Measurements from ENCODE around the gene DCDC1.
A peak's percentile ranks its signal among the peaks of the same experiment; 100 is the strongest.

DCDC1 gene

GRCh38 chr11:30902929-30903328 is 466.6 kb downstream of the DCDC1 start:
- DNase-seq, result no peak

DNA sequence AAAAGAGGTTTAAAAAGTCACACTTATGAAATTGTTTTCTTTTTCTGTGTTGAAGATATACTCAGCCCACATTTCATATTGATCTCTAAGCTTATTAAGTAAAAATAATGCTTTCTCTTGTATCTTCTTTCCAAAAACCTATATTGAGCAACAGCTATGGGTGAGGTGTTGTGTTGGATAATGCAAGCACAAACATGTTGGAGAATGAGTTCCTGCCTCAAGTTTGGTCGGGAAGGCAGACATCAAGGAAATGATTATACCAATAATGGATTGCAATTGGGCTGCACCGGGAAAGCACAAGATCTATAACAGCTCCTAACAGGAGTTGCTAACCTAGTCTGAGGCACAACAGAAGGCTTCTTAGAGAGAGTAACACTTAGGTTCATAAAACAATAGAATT is 474.5 kb downstream of the DCDC1 start:
- no peak for DNase-seq

DNA sequence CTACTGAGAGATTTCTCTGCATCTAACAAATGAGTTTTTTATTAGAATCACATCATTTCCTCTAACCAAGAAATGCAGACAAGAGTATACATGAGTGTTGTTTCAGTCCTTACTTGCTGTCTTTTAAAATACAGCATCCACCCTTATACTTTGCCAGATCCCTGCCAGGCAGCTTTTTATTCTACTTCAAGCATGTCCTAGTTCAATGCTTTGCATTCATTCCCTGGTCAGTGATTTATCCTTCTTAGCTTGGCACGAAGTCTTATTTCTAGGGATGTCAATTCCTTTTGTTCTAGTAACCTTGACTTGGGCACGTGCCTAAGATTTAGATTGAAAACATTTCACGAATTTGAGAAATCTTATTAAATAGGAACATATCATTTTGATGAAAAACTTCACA is 476.2 kb downstream of the DCDC1 start:
- no peak for DNase-seq

DNA sequence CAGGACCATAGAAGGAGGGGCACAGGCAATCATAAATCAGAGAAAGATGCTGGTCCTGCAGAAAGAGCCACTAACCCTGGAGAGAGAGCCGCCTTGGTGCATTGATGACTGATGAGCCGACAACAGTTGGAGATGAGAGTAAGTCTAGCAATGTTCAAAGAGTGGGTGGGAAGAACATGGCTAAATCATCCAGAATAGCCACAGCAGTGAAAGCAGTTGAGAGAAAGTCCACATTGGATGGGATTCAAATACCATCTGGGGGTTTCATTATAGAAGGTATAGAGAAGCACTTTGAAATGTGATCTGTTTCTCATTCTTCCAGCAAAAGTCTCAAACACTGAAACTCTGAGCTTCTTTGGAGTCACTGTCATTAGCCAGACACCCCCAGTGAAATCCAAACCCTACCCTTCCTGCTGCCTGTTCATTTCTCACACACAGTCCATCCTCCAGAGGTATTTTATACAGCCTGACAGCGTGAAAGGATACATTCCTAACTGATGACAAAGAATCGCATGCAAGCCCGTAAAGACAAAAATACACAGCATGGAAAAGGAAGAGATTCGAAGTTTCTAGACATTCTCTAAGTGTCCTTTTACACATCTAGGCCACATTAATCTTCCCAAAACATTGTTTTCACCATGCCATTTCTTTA is 480.3 kb downstream of the DCDC1 start:
- DNase-seq, result peak; percentile 61

DNA sequence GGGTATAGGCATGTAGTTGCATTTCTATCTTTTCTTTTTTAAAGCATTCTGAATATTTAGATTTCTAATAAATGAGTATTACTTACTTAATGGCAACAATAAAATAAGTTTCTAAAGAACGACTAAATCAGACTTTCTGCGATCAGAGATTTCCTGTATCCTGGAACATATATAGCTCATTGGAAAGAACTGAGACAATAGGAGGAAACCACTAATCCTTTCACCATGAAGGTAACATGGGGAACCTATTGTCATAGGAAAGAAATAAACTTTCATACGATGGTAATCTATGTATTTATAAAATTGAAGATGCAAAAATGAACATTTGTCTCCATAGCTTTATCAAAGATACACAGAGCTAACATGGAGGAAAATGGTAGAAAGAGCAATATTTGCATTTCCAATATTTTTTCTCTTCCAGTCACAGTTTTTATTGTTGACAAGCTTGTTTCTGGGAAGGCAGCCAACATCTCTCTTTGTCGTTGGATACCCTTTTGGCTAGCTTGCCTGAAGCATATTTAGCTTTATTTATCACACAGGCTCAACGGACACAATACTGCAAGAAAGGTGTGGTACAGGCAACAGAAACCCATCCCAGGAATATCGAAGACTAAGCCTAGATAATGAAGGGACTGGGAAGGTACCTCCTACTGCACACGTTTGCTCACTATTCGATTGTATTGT is 490.1 kb downstream of the DCDC1 start:
- peak; percentile 20 for DNase-seq

DNA sequence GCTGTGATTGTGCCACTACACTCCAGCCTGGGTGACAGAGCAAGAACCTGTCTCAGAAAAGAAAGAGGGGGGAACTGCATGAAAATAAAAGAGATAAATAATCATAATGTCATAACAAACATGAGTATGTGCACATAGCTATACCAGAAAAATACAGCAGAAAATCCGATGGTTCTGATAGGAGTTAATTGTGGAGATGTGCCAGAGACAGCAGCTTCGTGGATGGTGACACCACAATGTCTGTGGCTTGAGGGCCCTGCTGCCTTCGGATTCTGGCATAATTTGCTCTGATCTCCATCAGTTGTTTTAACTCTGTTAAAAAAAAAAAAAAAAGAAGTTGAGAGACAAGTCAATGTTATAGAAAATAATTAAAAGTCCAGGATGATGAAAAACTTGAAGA is 491.1 kb downstream of the DCDC1 start:
- DNase-seq, result no peak

GRCh38 chr11:30876663-30877396 is 492.7 kb downstream of the DCDC1 start:
- peak; percentile 18 for DNase-seq

- no peak for DNase-seq
Observed at GRCh38 chr11:30876228-30876627, 493.3 kb downstream of the DCDC1 start.

DNA sequence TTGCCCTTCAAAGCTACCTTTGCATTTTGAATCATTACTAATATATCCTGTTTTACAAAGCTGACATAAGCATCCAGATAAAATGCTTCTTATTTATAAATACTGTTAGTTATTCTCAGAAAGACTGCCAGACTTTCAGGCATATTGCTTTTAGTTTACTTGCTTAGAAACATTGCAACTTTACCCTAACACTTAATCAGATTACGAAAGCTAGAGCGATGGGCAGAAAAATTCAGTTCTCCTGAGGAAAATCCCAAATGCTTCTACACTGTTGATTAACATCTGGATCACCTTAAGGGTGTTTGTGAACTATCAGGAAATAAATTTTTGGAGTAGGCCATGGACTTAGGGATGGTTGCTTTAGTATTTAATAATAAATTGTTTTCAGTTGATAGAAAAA is 493.7 kb downstream of the DCDC1 start:
- DNase-seq, result no peak

DNA sequence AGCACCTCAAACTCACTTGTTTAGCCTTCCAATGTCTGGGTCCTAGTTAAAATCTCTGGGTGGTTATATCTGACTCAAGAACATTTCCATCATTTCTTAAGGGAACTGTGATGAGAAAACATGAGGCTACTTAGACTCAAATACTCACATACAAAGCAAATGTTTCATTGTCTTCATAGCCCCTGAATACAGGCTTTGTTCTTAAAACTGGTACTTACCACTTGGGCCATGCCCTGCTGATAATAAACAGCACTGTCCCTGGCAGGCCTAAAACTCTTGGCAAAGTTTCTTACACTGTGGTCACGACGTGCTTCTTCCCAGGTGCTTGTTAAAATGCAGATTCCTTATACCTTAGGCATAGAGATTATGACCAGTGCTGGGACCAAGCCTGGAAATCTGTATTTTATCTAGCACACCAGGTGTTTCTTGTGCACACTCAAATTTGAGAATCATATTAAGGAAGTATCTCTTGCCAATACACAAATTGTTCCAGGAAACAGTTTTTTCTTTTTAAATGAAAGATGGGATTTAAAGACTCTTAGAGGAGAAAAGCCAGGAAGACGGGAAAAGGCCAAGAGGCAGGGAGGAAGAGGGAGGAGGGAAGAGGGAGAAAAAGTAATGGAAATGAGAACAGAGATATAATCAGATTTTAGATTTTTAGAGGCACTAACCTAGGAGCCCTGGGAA is 495.5 kb downstream of the DCDC1 start:
- DNase-seq, result no peak

DNA sequence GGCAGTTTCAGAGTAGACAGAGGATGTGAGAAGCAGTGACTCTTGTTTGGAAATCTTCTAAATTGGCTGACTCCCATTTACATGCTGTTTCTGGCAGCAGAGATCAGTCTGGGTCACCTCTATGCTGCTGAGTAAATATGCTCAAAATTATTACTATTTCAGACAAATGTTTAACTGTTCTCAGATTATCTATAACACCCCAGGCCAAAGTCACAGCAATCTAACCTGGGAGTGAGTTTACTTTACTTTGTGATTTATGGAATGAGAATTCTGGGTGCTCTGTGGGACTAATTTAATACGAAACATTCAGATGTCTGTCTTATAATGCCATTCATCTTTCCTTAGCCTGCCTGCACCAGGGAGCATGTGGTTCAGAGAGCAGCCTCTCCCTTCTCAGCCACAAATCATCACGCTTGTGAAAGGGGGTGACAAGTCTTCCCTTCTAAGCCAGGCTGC is 500.9 kb downstream of the DCDC1 start:
- DNase-seq, result no peak

GRCh38 chr11:30863209-30863608 is 506.3 kb downstream of the DCDC1 start:
- DNase-seq, result no peak

DNA sequence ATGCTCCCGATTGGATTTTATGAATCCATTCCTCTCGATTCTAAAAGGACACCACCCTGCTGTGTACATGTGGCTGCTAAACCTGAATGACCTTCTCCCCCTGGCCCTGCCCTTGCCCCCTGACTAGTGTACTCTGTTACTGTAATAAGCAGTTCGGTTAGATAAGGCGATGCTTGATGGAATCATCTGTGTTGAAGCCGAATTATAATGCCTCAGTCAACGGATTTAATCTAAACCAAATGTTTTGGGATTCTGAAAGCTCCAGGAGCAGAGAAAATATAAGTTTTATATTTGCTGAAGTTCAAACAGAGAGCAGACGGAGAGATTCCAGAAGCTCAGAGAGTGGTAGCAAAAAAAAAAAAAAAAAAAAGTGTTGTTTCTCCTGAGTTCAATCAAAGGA is 508.0 kb downstream of the DCDC1 start:
- DNase-seq, result no peak

DNA sequence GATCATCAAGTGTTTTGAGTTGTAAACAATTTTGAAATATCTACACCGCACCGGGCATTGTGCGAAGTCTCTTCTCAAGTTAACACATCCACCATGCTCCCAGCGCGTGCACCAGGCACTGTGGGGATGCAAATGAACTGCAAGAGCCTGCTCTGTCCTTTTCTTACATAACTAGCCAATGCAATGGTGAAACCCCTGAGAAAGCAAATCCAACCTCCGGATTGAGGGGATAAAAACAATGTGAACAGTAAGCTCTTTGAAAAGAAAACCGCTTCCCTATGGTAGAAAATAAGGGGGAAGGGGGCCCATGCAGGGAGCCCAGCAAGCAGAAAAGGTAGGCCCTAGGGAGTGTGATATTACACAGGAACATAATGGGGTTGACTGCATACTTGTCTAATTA is 508.5 kb downstream of the DCDC1 start:
- DNase-seq, result no peak

- DNase-seq, result no peak
Observed at GRCh38 chr11:30860146-30860545, 509.4 kb downstream of the DCDC1 start.

- DNase-seq, result no peak
Observed at GRCh38 chr11:30859669-30860068, 509.9 kb downstream of the DCDC1 start.

DNA sequence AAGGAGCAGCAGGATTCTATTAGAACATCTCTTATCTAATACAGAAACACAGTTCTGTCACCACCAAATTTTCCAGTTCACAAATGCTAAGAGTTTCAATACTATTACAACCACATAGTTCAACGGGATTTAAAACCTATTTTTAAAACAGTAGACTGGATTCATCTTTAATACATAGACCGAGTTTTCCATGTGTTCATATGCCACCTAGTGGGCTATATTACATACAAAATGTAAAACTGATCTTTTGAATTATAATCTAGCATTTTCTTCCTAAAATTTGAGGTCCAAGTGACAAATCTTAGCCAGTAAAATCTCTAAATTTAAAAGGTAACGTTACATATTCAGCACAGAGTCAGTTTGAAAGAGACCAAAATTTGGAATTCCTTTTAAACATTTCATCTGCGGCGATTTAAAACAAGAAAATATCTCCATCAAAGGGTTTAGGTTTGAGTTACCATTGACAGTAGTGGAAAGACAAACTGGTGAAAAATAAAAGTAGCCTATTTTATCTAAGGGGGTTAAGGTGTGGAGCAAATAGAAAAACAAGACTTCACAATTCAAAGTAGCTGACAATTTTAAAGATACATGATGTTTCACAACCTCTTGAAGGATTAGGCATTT is 514.0 kb downstream of the DCDC1 start:
- peak; percentile 16 for DNase-seq

GRCh38 chr11:30853439-30853838 is 516.1 kb downstream of the DCDC1 start:
- no peak for DNase-seq

DNA sequence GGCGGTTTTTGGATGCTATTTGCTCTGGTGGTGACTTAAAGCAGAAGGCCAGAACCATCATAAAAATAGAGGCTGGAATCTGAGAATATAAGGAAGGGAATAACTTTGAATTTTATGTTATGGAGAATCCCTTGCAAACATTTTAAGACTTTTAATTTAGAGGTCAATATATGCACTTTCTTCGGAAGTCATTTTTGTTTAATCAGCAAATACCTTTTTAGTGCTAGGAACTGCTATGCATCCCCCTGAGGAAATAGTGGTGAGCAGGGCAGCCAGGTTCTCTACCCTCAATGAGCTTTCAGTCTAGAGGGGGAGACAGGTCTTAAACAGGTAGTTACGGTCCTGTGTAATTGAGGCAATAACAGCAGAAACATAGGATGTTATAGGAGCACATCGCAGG is 516.9 kb downstream of the DCDC1 start:
- DNase-seq, result no peak

DNA sequence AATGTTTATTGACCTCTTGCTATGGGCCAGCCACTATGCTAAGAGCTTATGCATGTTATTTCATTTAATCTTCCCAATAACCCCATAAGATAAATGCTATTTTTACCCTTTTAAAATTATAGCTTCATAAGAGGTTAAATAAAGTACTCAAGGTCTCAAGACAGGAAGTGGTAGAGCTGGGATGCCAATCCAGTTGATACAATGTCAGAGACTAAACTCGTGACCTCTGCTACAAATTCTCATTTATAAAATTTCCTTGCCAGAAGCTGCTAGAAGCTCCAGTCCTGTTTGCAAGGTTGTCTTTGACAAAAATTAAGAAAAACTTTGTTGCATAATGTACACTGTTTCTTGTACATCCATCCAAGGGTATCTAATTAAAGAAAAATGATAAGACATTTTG is 517.4 kb downstream of the DCDC1 start:
- DNase-seq, result no peak

DNA sequence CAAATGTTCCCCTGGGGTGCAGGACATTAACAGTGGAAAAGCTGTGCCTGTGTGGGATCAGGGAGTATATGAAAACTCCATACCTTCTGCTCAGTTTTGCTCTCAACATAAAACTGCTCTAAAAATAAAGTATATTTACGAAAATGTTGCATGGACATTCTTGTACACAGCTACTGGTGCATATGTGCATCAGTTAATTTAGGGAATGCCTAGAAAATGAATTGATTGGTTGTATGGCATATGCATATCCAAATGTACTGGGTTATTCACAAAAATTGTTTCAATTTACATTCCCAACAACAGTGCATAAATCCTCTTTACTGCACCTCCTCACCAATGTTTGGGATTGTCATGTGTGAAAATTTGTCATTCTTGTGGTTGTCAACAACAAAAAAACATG is 532.3 kb downstream of the DCDC1 start:
- no peak for DNase-seq

GRCh38 chr11:30832831-30833230 is 536.7 kb downstream of the DCDC1 start:
- no peak for DNase-seq

- no peak for DNase-seq
Observed at GRCh38 chr11:30830681-30831080, 538.9 kb downstream of the DCDC1 start.
